Fibroblast of pulmonary artery (primary cell): Measurements from ENCODE around the gene HABP2.
A peak's percentile ranks its signal among the peaks of the same experiment; 100 is the strongest.

Experiments used
- DNase-seq: peaks from one replicate; pipeline ENCODE4 v3.0.0-alpha.2; 2010; ENCODE audit warnings: low read depth
- H3K4me3 ChIP-seq: replicated peaks from 2 replicates; pipeline ENCODE4 v1.5.1; 2011; ENCODE audit warnings: low read depth, mild to moderate bottlenecking, control low read depth, low read length, moderate library complexity
- CTCF ChIP-seq: IDR thresholded peaks from 2 replicates; pipeline ENCODE4 v1.5.1; 2011; ENCODE audit warnings: mild to moderate bottlenecking, control low read depth, low read length, inconsistent platforms; ENCODE audit errors: missing control alignments

Gene HABP2

GRCh38 chr10:113524539-113525490 lies 28.0 kb upstream of the HABP2 start:
- no peak overlapping the region for H3K4me3 ChIP-seq
- no peak for TF ChIP-seq CTCF
- DNase-seq: peak; percentile 12

GRCh38 chr10:113525713-113526112 lies 27.1 kb upstream of the HABP2 start:
- H3K4me3 ChIP-seq: no peak overlapping the region

GRCh38 chr10:113527211-113527906 lies 25.5 kb upstream of the HABP2 start:
- DNase-seq: peak; percentile 28
- no peak for TF ChIP-seq CTCF
- H3K4me3 ChIP-seq: no peak overlapping the region

More at GRCh38 chr10:113525713-113526112, 27.1 kb upstream of the HABP2 start:
- TF ChIP-seq CTCF: no peak
- no peak for DNase-seq

GRCh38 chr10:113528876-113529275 lies 24.0 kb upstream of the HABP2 start:
- TF ChIP-seq CTCF: no peak
- no peak overlapping the region for H3K4me3 ChIP-seq
- DNase-seq: no peak

- TF ChIP-seq CTCF: no peak
- no peak overlapping the region for H3K4me3 ChIP-seq
- no peak for DNase-seq
These were observed 23.3 kb upstream of the HABP2 start for GRCh38 chr10:113529575-113529974.

GRCh38 chr10:113530476-113530875 lies 22.4 kb upstream of the HABP2 start:
- TF ChIP-seq CTCF: no peak
- no peak for DNase-seq
- H3K4me3 ChIP-seq: no peak overlapping the region
